Endothelial cell of umbilical vein (primary cell): ENCODE results near the gene TSPOAP1.

Experiments
- EZH2 ChIP-seq: IDR thresholded peaks from 2 replicates; pipeline ENCODE4 v1.6.1; 2012; ENCODE audit warnings: borderline replicate concordance, low read depth, mild to moderate bottlenecking, moderate library complexity, low read length, inconsistent platforms; ENCODE audit not compliant: severe bottlenecking
- FOS ChIP-seq: IDR thresholded peaks from 2 replicates; pipeline ENCODE4 v1.6.1; 2011; ENCODE audit warnings: mild to moderate bottlenecking, low read length, moderate library complexity, borderline replicate concordance; ENCODE audit not compliant: insufficient read depth
- TF ChIP-seq, protein P1 (sequence below), 2 donors: IDR thresholded peaks; 1 replicate in 1 of 2; 2 replicates in 1 of 2; pipeline ENCODE4 v1.5.1; 2011; ENCODE audit warnings: low read length in 2 of 2, mild to moderate bottlenecking in 2 of 2, moderate library complexity in 2 of 2, control low read depth in 1 of 2, inconsistent platforms in 1 of 2, low read depth in 1 of 2; ENCODE audit not compliant: insufficient read depth in 1 of 2; ENCODE audit errors: extremely low read depth in 1 of 2
- TF ChIP-seq, protein P2 (sequence below): IDR thresholded peaks from 2 replicates; pipeline ENCODE4 v1.6.1; 2011; ENCODE audit not compliant: insufficient read depth, insufficient read length

DNA sequence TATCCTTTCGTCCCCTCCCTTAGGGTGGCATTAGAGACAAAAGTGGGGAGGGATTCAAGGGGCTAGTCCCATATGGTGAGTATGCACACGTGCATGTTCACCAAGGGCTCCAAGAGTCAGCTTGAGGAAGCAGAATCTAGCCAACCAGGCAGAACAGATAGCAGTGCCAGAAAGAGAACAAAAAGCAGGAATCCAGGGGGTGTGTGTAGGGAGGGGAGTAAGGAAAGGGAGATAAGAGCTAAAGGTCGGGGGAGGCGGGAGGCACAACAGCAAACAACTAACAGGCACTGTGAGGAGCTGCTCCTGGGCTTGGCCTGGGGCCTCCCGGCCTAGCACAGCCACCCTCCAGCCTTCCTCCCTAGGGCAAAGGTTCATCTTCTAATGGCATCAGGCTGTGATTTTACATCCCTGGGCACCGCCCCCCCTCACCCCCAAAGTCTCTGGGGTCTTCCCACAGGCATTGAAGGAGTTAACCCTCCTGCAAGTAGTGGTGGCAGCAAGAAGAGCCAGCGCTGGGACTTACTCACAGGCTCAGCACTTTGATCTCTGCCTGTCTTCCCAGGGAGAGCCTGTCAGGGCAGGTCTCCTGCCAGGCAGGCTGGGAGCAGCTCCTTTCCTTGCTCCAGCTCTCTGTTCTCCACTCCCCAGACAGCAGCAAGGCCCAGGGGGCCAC lies 35.8 kb upstream of the TSPOAP1 start:
- TF ChIP-seq, protein P1, sequence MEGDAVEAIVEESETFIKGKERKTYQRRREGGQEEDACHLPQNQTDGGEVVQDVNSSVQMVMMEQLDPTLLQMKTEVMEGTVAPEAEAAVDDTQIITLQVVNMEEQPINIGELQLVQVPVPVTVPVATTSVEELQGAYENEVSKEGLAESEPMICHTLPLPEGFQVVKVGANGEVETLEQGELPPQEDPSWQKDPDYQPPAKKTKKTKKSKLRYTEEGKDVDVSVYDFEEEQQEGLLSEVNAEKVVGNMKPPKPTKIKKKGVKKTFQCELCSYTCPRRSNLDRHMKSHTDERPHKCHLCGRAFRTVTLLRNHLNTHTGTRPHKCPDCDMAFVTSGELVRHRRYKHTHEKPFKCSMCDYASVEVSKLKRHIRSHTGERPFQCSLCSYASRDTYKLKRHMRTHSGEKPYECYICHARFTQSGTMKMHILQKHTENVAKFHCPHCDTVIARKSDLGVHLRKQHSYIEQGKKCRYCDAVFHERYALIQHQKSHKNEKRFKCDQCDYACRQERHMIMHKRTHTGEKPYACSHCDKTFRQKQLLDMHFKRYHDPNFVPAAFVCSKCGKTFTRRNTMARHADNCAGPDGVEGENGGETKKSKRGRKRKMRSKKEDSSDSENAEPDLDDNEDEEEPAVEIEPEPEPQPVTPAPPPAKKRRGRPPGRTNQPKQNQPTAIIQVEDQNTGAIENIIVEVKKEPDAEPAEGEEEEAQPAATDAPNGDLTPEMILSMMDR (IDR thresholded peaks at IDR 0.05; ENCODE audit: extremely low read depth in 1 of 2, insufficient read depth in 1 of 2, low read depth in 1 of 2, low read length in 2 of 2) = no peak
- TF ChIP-seq FOS = no peak
- no peak for TF ChIP-seq EZH2
- TF ChIP-seq, protein P2, sequence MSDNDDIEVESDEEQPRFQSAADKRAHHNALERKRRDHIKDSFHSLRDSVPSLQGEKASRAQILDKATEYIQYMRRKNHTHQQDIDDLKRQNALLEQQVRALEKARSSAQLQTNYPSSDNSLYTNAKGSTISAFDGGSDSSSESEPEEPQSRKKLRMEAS = no peak
